ENCODE measurements around the gene RTF2.
A peak's percentile ranks its signal among the peaks of the same experiment; 100 is the strongest.

Gene RTF2

DNA sequence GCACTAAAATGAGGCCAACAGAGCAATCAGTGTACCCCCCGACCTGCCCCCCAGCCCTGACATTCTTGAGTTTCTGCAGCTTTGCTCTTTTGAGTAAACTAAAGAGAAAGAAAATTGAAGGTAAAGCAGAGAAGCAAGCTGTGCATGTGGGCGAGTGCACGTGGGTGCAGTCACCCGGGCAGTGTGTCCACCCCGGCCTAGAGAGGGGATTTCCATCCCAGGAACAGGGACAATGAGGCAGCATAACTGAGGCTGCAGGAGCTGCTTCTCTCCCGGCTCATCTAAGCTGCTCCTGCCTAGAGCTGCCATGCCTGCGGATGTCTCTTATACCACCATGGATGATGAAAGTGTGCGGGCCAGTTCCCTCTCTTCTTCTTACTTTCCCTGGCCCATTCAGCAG, 39.5 kb upstream of the RTF2 start:
- no peaks in the 10 kb centered on the region for H3K9me2 ChIP-seq (replicated peaks; ENCODE audit: low read depth, low read length)
- no peaks in the 10 kb centered on the region for H3K27me3 ChIP-seq (ENCODE audit: insufficient read depth, low read length, poor library complexity, severe bottlenecking)
- no peaks in the 10 kb centered on the region for H3K36me3 ChIP-seq (ENCODE audit: insufficient read depth, low read length)
- H3K9ac ChIP-seq (ENCODE audit: low read depth, low read length, poor library complexity, severe bottlenecking), result no peak overlapping the region
- no peaks in the 10 kb centered on the region for H3K79me2 ChIP-seq (ENCODE audit: insufficient read depth, low read length)
- TF ChIP-seq CTCF (conservative IDR thresholded peaks at IDR 0.05; ENCODE audit: low read length) (no peak), EZH2phosphoT487 (IDR thresholded peaks at IDR 0.05; ENCODE audit: borderline replicate concordance) (no peak)
- peaks cover 32% of the 10 kb centered on the region for H3K4me1 ChIP-seq (ENCODE audit: insufficient read depth, low read length, poor library complexity, severe bottlenecking)
- no peaks in the 10 kb centered on the region for H4K20me1 ChIP-seq (ENCODE audit: insufficient read depth, low read length, poor library complexity, severe bottlenecking)
- peak overlapping the region; percentile 61 for H3K4me2 ChIP-seq (ENCODE audit: low read depth, low read length, poor library complexity, severe bottlenecking)
- no peak overlapping the region for H2AFZ ChIP-seq (ENCODE audit: low read length)
- no peaks in the 10 kb centered on the region for H3F3A ChIP-seq (ENCODE audit: low read depth)
- peak overlapping the region; percentile 37 for H3K4me3 ChIP-seq (ENCODE audit: low read length, poor library complexity, severe bottlenecking)
- H3K9me3 ChIP-seq (ENCODE audit: insufficient read depth, low read depth, low read length), result no peaks in the 10 kb centered on the region

DNA sequence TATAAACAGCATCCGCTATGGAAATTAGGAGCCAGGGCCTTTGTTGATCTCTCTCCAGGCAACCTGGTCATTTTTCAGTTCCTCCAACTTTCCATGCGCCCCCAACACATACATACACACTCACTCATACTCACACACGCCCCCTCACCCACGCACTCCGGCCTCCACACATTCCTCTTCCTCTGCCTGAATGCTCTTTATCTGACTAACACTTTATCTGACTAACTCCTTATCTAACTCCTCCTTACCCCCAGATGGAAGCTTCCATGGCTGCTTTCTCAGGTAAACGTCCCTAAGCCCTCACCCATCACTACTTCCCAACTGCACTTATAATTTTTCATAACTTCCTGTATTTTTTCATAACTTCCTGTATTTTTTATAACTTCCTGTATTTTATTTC, 38.9 kb upstream of the RTF2 start:
- no peak for TF ChIP-seq EZH2phosphoT487 (IDR thresholded peaks at IDR 0.05; ENCODE audit: borderline replicate concordance)
- TF ChIP-seq CTCF (conservative IDR thresholded peaks at IDR 0.05; ENCODE audit: low read length), result no peak
- Histone ChIP-seq H3K4me2 (ENCODE audit: low read depth, low read length, poor library complexity, severe bottlenecking) (peak overlapping the region; percentile 61), H3K9ac (ENCODE audit: low read depth, low read length, poor library complexity, severe bottlenecking) (peak overlapping the region; percentile 22), H3K79me2 (ENCODE audit: insufficient read depth, low read length) (no peaks in the 10 kb centered on the region), H4K20me1 (ENCODE audit: insufficient read depth, low read length, poor library complexity, severe bottlenecking) (no peaks in the 10 kb centered on the region), H3K27me3 (ENCODE audit: insufficient read depth, low read length, poor library complexity, severe bottlenecking) (no peaks in the 10 kb centered on the region), H3K9me3 (ENCODE audit: insufficient read depth, low read depth, low read length) (no peaks in the 10 kb centered on the region), H2AFZ (ENCODE audit: low read length) (peak overlapping the region; percentile 39), H3K4me1 (ENCODE audit: insufficient read depth, low read length, poor library complexity, severe bottlenecking) (peaks cover 32% of the 10 kb centered on the region), H3K36me3 (ENCODE audit: insufficient read depth, low read length) (no peaks in the 10 kb centered on the region), H3F3A (ENCODE audit: low read depth) (no peaks in the 10 kb centered on the region), H3K4me3 (ENCODE audit: low read length, poor library complexity, severe bottlenecking) (peak overlapping the region; percentile 37), H3K9me2 (replicated peaks; ENCODE audit: low read depth, low read length) (no peaks in the 10 kb centered on the region)

DNA sequence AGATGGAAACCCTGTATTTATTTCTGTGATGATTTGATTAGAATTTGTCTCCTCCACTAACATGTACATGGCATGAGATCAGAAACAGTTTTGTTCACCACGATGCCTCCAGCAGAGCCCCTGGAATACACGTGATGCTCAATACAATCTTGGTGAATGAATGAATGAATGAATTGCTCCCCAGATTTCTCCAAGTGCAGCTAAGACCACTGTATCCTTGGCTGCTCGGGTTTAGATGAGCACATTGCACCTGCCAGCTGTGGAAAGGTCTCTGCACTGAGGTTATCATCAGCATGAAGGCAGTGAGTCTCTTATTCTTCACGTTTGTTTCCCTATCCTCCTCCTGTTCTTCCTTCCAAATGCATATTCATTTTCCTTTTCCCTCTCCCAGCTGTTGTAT, 38.5 kb upstream of the RTF2 start:
- H3K79me2 ChIP-seq (ENCODE audit: insufficient read depth, low read length), result no peaks in the 10 kb centered on the region
- no peaks in the 10 kb centered on the region for H3K9me2 ChIP-seq (replicated peaks; ENCODE audit: low read depth, low read length)
- H3K27me3 ChIP-seq (ENCODE audit: insufficient read depth, low read length, poor library complexity, severe bottlenecking), result no peaks in the 10 kb centered on the region
- H2AFZ ChIP-seq (ENCODE audit: low read length), result peak overlapping the region; percentile 39
- peak overlapping the region; percentile 37 for H3K4me3 ChIP-seq (ENCODE audit: low read length, poor library complexity, severe bottlenecking)
- H3K4me2 ChIP-seq (ENCODE audit: low read depth, low read length, poor library complexity, severe bottlenecking), result peak overlapping the region; percentile 61
- H3K9ac ChIP-seq (ENCODE audit: low read depth, low read length, poor library complexity, severe bottlenecking), result peak overlapping the region; percentile 22
- H3K4me1 ChIP-seq (ENCODE audit: insufficient read depth, low read length, poor library complexity, severe bottlenecking), result peaks cover 32% of the 10 kb centered on the region
- no peaks in the 10 kb centered on the region for H3F3A ChIP-seq (ENCODE audit: low read depth)
- no peaks in the 10 kb centered on the region for H3K36me3 ChIP-seq (ENCODE audit: insufficient read depth, low read length)
- H4K20me1 ChIP-seq (ENCODE audit: insufficient read depth, low read length, poor library complexity, severe bottlenecking), result no peaks in the 10 kb centered on the region
- TF ChIP-seq EZH2phosphoT487 (IDR thresholded peaks at IDR 0.05; ENCODE audit: borderline replicate concordance) (no peak), CTCF (conservative IDR thresholded peaks at IDR 0.05; ENCODE audit: low read length) (no peak)
- no peaks in the 10 kb centered on the region for H3K9me3 ChIP-seq (ENCODE audit: insufficient read depth, low read depth, low read length)

Measured in Loucy (cell line).